MCF 10A (cell line): ENCODE results near the gene STK40. TPM values are rescaled to one million over a fixed set of nuclear protein-coding genes. Genes with fewer than 3 reads are reported as not detected.

Experiments used
- BruUV-seq: library from RNA; stranded (reverse); fragments of 400-500 nt; replicated peaks from 2 replicates; lab custom pipeline; 2021; lab: Mats Ljungman, UMichigan
- CTCF ChIA-PET: fragments of 300-600 bp; sonication (Branson Sonifier 250); formaldehyde crosslinking; extraction: SDS; loops from one replicate; lab custom pipeline; 2021; ENCODE audit warnings: antibody characterized with exemption, inconsistent platforms; lab: Yijun Ruan, JAX
- POLR2A ChIA-PET: fragments of 300-600, 350-650 bp; sonication (Branson Sonifier 250); formaldehyde crosslinking; extraction: SDS; loops from one replicate; lab custom pipeline; 2020; ENCODE audit warnings: antibody characterized with exemption, inconsistent platforms; lab: Yijun Ruan, JAX
- DNase-seq: peaks from one replicate; pipeline ENCODE4 v3.0.0-alpha.2; 2018; ENCODE audit not compliant: unreplicated experiment
- H3K27ac Mint-ChIP-seq: one replicate; pipeline ENCODE4 v1.8.0; 2022; ENCODE audit warnings: mild to moderate bottlenecking, low read depth, mixed read lengths; ENCODE audit not compliant: unreplicated experiment
- H3K27me3 Mint-ChIP-seq: one replicate; pipeline ENCODE4 v1.8.0; 2022; ENCODE audit warnings: mixed read lengths; ENCODE audit not compliant: insufficient read depth, unreplicated experiment
- H3K36me3 Mint-ChIP-seq: one replicate; pipeline ENCODE4 v1.8.0; 2022; ENCODE audit warnings: mild to moderate bottlenecking, moderate library complexity, mixed read lengths; ENCODE audit not compliant: insufficient read depth, unreplicated experiment
- H3K4me1 Mint-ChIP-seq: one replicate; pipeline ENCODE4 v1.8.0; 2022; ENCODE audit warnings: mixed read lengths; ENCODE audit not compliant: insufficient read depth, unreplicated experiment
- H3K4me3 Mint-ChIP-seq: one replicate; pipeline ENCODE4 v1.8.0; 2022; ENCODE audit warnings: mild to moderate bottlenecking, moderate library complexity, mixed read lengths; ENCODE audit not compliant: unreplicated experiment
- H3K9me3 Mint-ChIP-seq: one replicate; pipeline ENCODE4 v1.8.0; 2022; ENCODE audit warnings: mixed read lengths; ENCODE audit not compliant: unreplicated experiment
- CTCF ChIP-seq: fragments of 200-600 bp; IDR thresholded peaks from one replicate; pipeline ENCODE4 v1.8.0; 2022; ENCODE audit warnings: antibody characterized with exemption, mild to moderate bottlenecking; ENCODE audit not compliant: unreplicated experiment
- intact Hi-C: fragments of 100-400 bp; cut with micrococcal nuclease; formaldehyde crosslinking; loops from 2 replicates; pipeline ENCODE4 v1.14.1; 2022
- total RNA-seq: library from RNA; stranded (reverse); gene quantifications from 2 replicates; pipeline ENCODE4 v1.2.3, GENCODE V29; 2022

The STK40 gene
- total RNA-seq, 1 experiment from 2014 or later: 44.0 TPM

- intact Hi-C loops: no loop called here
- Mint-ChIP-seq H3K27ac (peak overlapping the region; percentile 36), H3K36me3 (peaks cover 92% of the 10 kb centered on the region), H3K4me3 (no peak overlapping the region), H3K9me3 (no peaks in the 10 kb centered on the region), H3K27me3 (no peaks in the 10 kb centered on the region), H3K4me1 (peaks cover 19% of the 10 kb centered on the region)
- ChIA-PET POLR2A (interaction anchor here (0.6 to 2.1 kb wide), 4 partner anchors 9 to 153 kb away, joined by 3 to 5 read pairs (median 4); partner anchors contain the start of gene LSM10), CTCF (interaction anchor here (1.0 to 1.1 kb wide), 2 partner anchors 18 to 115 kb away, joined by 3 to 4 read pairs; no protein-coding TSS in a partner anchor)
- no peak for DNase-seq
- BruUV-seq: no TSS peak
- TF ChIP-seq CTCF: no peak
Observed at GRCh38 chr1:36303244-36303643, 82.5 kb downstream of the STK40 start.

GRCh38 chr1:36301220-36301619, 84.5 kb downstream of the STK40 start:
- intact Hi-C loops: no loop called here
- POLR2A ChIA-PET: interaction anchor here (0.6 to 1.7 kb wide), 3 partner anchors 84 to 368 kb away, joined by 3 to 4 read pairs (median 3); no protein-coding TSS in a partner anchor
- Mint-ChIP-seq H3K4me3 (no peak overlapping the region), H3K27ac (peak overlapping the region; percentile 67), H3K27me3 (no peaks in the 10 kb centered on the region), H3K4me1 (peaks cover 13% of the 10 kb centered on the region), H3K36me3 (peaks cover 99% of the 10 kb centered on the region), H3K9me3 (no peaks in the 10 kb centered on the region)
- CTCF ChIA-PET: interaction anchor here (1.1 to 2.8 kb wide), 11 partner anchors 9 to 168 kb away, joined by 3 to 25 read pairs (median 7); partner anchors contain the start of gene THRAP3
- no peak for DNase-seq
- no TSS peak for BruUV-seq
- TF ChIP-seq CTCF: no peak

- no peak overlapping the region for H3K4me3 Mint-ChIP-seq
- peaks cover 13% of the 10 kb centered on the region for H3K4me1 Mint-ChIP-seq
- DNase-seq: no peak
- no peaks in the 10 kb centered on the region for H3K27me3 Mint-ChIP-seq
- no peaks in the 10 kb centered on the region for H3K9me3 Mint-ChIP-seq
- H3K27ac Mint-ChIP-seq: peak overlapping the region; percentile 67
- BruUV-seq: no TSS peak
- intact Hi-C loops: no loop called here
- ChIA-PET POLR2A (interaction anchor here (0.6 to 1.8 kb wide), 15 partner anchors 9 to 198 kb away, joined by 3 to 14 read pairs (median 4); partner anchors contain the start of genes OSCP1, THRAP3 and TRAPPC3), CTCF (interaction anchor here (0.6 to 2.8 kb wide), 24 partner anchors 9 to 1142 kb away, joined by 3 to 25 read pairs (median 5); partner anchors contain the start of genes THRAP3 and TRAPPC3)
- TF ChIP-seq CTCF: no peak
- peaks cover 99% of the 10 kb centered on the region for H3K36me3 Mint-ChIP-seq
Observed at GRCh38 chr1:36300526-36300925, 85.2 kb downstream of the STK40 start.

GRCh38 chr1:36298640-36299039, 87.1 kb downstream of the STK40 start:
- CTCF ChIA-PET: interaction anchor here (0.5 to 2.8 kb wide), 9 partner anchors 9 to 1180 kb away, joined by 3 to 17 read pairs (median 6); no protein-coding TSS in a partner anchor
- no peak for DNase-seq
- H3K36me3 Mint-ChIP-seq: peaks cover 99% of the 10 kb centered on the region

More at GRCh38 chr1:36298640-36299039, 87.1 kb downstream of the STK40 start:
- no peaks in the 10 kb centered on the region for H3K27me3 Mint-ChIP-seq
- no peak overlapping the region for H3K27ac Mint-ChIP-seq
- peaks cover 13% of the 10 kb centered on the region for H3K4me1 Mint-ChIP-seq
- BruUV-seq: no TSS peak
- no peak for TF ChIP-seq CTCF
- POLR2A ChIA-PET: interaction anchor here (1.2 kb wide), 1 partner anchor 9 kb away, joined by 3 read pairs; no protein-coding TSS in a partner anchor
- no peaks in the 10 kb centered on the region for H3K9me3 Mint-ChIP-seq
- intact Hi-C loops: no loop called here
- no peak overlapping the region for H3K4me3 Mint-ChIP-seq
